ENCODE measurements around the gene DTNBP1. TPM values are rescaled to one million over a fixed set of nuclear protein-coding genes. Genes with fewer than 3 reads are reported as not detected.

Gene DTNBP1
- total RNA-seq, 1 donor from 2014 or later, result 5.6 TPM

DNA sequence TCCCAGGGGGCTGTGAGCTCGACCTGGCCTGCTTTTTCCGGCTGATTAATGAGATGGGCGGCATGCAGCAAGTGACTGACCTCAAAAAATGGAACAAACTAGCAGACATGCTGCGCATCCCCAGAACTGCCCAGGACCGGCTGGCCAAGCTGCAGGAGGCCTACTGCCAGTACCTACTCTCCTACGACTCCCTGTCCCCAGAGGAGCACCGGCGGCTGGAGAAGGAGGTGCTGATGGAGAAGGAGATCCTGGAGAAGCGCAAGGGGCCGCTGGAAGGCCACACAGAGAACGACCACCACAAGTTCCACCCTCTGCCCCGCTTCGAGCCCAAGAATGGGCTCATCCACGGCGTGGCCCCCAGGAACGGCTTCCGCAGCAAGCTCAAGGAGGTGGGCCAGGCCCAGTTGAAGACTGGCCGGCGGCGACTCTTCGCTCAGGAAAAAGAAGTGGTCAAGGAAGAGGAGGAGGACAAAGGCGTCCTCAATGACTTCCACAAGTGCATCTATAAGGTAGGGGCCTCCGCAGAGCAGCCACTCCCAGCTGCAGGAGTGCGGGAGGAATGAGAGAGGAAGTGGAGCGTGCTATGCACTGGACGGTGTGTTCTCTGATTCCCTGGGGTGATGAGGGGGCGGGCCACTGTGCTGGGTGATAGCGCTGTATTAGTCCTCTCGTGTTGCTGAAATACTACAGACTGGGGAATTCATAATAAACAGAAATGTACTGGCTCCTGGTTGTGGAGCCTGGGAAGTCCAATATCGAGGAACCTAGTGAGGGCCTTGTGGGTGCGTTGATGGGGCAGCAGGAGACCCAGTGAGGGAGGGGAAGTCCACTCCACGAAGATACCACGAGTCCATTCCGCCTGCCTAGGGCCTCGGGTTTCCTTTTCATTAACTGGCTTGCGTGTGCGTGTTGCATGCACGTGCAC lies 161.7 kb downstream of the DTNBP1 start:
- no peak overlapping the region for H3K27ac ChIP-seq
- peaks cover 13 to 26% of the 10 kb centered on the region in 2 donors for H3K36me3 ChIP-seq
- DNase-seq (ENCODE audit: low spot score in 2 of 2), result no peak
- TF ChIP-seq, protein P1, sequence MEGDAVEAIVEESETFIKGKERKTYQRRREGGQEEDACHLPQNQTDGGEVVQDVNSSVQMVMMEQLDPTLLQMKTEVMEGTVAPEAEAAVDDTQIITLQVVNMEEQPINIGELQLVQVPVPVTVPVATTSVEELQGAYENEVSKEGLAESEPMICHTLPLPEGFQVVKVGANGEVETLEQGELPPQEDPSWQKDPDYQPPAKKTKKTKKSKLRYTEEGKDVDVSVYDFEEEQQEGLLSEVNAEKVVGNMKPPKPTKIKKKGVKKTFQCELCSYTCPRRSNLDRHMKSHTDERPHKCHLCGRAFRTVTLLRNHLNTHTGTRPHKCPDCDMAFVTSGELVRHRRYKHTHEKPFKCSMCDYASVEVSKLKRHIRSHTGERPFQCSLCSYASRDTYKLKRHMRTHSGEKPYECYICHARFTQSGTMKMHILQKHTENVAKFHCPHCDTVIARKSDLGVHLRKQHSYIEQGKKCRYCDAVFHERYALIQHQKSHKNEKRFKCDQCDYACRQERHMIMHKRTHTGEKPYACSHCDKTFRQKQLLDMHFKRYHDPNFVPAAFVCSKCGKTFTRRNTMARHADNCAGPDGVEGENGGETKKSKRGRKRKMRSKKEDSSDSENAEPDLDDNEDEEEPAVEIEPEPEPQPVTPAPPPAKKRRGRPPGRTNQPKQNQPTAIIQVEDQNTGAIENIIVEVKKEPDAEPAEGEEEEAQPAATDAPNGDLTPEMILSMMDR (IDR thresholded peaks at IDR 0.05), result no peak
- H3K9me3 ChIP-seq, result no peaks in the 10 kb centered on the region
- peaks cover 0 to 18% of the 10 kb centered on the region in 2 donors for H3K4me1 ChIP-seq
- intact Hi-C loops (cut with DNase I), result loop anchor here (5.0 kb wide), 1 partner anchor 1289 kb away; no protein-coding TSS in a partner anchor
- no peaks in the 10 kb centered on the region for H3K27me3 ChIP-seq
- no peak overlapping the region for H3K4me3 ChIP-seq

DNA sequence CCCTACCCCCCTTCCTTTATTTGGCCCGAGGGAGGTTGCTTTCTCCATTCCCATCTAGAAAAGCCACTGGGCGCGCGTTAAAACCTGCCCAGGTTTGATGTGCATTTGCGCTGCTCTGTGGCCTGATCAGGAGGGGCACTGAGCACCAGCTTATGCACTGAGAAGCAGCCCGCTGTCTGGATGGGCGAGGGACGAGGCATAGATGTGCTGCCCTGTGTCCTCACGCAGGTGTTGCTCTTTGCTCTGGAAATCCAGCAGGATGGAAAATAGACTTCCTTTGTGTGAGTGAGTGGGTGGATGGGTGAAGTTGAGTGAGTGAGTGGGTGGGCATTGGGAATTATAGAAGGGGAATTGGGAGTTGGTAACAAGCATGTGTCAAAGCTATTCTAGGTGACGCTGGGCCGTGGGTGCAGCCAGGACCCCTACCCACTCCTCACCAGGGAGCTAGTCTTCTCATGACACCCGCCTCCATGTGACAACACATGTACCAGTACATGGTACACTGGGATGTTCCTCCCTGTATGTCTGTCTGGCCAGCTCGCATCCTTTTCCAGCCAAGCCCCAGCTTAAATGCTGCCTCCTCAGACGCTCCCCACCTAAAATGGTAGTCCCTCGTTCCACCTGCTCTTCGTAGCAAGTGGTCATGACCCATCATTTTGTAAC lies 162.6 kb downstream of the DTNBP1 start:
- Histone ChIP-seq H3K27ac (no peak overlapping the region), H3K36me3 (peaks cover 13 to 26% of the 10 kb centered on the region in 2 donors), H3K4me1 (peaks cover 0 to 13% of the 10 kb centered on the region in 2 donors), H3K27me3 (no peaks in the 10 kb centered on the region), H3K9me3 (no peaks in the 10 kb centered on the region), H3K4me3 (no peak overlapping the region)
- TF ChIP-seq, protein P1 (IDR thresholded peaks at IDR 0.05), result no peak
- intact Hi-C loops (cut with DNase I), result loop anchor here (5.0 kb wide), 1 partner anchor 1288 kb away; no protein-coding TSS in a partner anchor
- DNase-seq (ENCODE audit: low spot score in 2 of 2), result no peak

- no peak for DNase-seq (ENCODE audit: low spot score in 2 of 2)
- H3K4me3 ChIP-seq, result no peak overlapping the region
- TF ChIP-seq, protein P1 (IDR thresholded peaks at IDR 0.05), result no peak
- no peak overlapping the region for H3K27ac ChIP-seq
- H3K9me3 ChIP-seq, result no peaks in the 10 kb centered on the region
- intact Hi-C loops (cut with DNase I), result no loop called here
- peaks cover 0 to 8% of the 10 kb centered on the region in 2 donors for H3K4me1 ChIP-seq
- H3K27me3 ChIP-seq, result no peaks in the 10 kb centered on the region
- peaks cover 13 to 26% of the 10 kb centered on the region in 2 donors for H3K36me3 ChIP-seq
These were observed 163.2 kb downstream of the DTNBP1 start for GRCh38 chr6:15499591-15499990.

DNA sequence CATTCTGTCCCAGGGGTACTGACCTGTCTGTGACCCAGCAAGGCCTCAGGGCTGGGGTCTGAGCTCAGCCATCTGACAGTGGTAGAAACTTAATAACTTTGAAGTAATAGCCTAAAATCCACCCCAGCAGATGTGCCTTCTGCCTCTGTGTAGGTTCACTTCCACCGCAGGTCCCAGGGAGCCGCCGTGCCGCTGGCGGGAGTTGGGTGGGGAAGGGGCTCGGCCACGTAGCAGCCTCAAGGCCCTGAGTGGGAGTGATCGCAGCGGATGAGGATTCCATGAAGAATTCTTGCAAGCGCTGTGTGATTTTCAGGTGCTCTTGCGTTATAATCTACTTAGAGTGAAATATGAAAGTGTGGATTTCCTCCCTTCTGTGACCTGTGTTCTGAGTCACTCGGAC lies 163.7 kb downstream of the DTNBP1 start:
- Histone ChIP-seq H3K4me1 (peaks cover 0 to 4% of the 10 kb centered on the region in 2 donors), H3K27me3 (no peaks in the 10 kb centered on the region), H3K36me3 (peaks cover 13 to 26% of the 10 kb centered on the region in 2 donors), H3K9me3 (no peaks in the 10 kb centered on the region), H3K27ac (no peak overlapping the region), H3K4me3 (no peak overlapping the region)
- intact Hi-C loops (cut with DNase I), result no loop called here
- TF ChIP-seq, protein P1 (IDR thresholded peaks at IDR 0.05), result no peak
- DNase-seq (ENCODE audit: low spot score in 2 of 2), result no peak

- Histone ChIP-seq H3K4me1 (peaks cover 0 to 4% of the 10 kb centered on the region in 2 donors), H3K4me3 (no peak overlapping the region), H3K36me3 (peaks cover 13 to 26% of the 10 kb centered on the region in 2 donors), H3K27me3 (no peaks in the 10 kb centered on the region), H3K9me3 (no peaks in the 10 kb centered on the region), H3K27ac (no peak overlapping the region)
- intact Hi-C loops (cut with DNase I), result no loop called here
- TF ChIP-seq, protein P1 (IDR thresholded peaks at IDR 0.05), result no peak
- DNase-seq (ENCODE audit: low spot score in 2 of 2), result no peak
These were observed 164.2 kb downstream of the DTNBP1 start for GRCh38 chr6:15498640-15499039.

All from ascending aorta (tissue), 2 donors.